Breast epithelium (tissue), 3 donors: Measurements from ENCODE around the gene PARL.

Experiments used
- POLR2A ChIP-seq: fragments of 450-650 bp; IDR thresholded peaks from one replicate; pipeline ENCODE4 v1.6.1; 2016; ENCODE audit warnings: antibody characterized with exemption, mild to moderate bottlenecking, moderate library complexity
- TF ChIP-seq, protein P1 (sequence below), 3 donors: fragments of 450-650 bp; IDR thresholded peaks; one replicate each; pipeline ENCODE4 v1.5.1; 2016 to 2017; ENCODE audit warnings: antibody characterized with exemption in 3 of 3, mild to moderate bottlenecking in 3 of 3, moderate library complexity in 3 of 3

DNA sequence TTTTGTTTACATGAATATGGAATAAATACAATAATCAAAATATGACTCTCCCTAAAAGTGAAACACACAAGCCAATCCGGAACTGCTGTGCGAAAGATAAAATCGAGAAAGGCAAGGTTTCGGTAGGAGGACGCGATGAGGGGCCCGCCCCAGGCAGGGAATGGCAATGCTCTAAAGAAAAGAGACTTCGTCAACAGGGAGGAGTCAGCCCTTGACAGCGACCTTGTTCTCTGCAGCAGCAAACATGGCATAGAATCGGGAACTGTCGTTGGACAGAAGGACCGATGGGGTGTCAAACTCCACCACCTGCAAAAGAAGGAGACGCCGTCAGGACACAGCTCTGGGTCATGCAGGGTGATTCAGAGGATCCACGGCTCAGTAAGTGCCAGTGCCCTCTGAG lies 36.4 kb upstream of the PARL start:
- TF ChIP-seq, protein P1, sequence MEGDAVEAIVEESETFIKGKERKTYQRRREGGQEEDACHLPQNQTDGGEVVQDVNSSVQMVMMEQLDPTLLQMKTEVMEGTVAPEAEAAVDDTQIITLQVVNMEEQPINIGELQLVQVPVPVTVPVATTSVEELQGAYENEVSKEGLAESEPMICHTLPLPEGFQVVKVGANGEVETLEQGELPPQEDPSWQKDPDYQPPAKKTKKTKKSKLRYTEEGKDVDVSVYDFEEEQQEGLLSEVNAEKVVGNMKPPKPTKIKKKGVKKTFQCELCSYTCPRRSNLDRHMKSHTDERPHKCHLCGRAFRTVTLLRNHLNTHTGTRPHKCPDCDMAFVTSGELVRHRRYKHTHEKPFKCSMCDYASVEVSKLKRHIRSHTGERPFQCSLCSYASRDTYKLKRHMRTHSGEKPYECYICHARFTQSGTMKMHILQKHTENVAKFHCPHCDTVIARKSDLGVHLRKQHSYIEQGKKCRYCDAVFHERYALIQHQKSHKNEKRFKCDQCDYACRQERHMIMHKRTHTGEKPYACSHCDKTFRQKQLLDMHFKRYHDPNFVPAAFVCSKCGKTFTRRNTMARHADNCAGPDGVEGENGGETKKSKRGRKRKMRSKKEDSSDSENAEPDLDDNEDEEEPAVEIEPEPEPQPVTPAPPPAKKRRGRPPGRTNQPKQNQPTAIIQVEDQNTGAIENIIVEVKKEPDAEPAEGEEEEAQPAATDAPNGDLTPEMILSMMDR (IDR thresholded peaks at IDR 0.05), result no peak
- TF ChIP-seq POLR2A, result no peak
